Measurements from ENCODE around the gene FAM237B.
"Not testable (repeated sequence)": the region's sequence is repeated elsewhere in the genome, so short reads cannot be mapped to it uniquely, and the experiment has no call there.

Gene FAM237B

GRCh38 chr7:90320801-90321494 lies at the start of gene FAM237B:
FAM237B (minus strand) TSS chr7:90321304; CDS start chr7:90319748, 1,556 bp downstream.
- DNase-seq (ENCODE audit: low spot score) = no peak

- no peak for DNase-seq (ENCODE audit: low spot score)
Measured at GRCh38 chr7:90351987-90352386, 30.9 kb upstream of the FAM237B start.

DNA sequence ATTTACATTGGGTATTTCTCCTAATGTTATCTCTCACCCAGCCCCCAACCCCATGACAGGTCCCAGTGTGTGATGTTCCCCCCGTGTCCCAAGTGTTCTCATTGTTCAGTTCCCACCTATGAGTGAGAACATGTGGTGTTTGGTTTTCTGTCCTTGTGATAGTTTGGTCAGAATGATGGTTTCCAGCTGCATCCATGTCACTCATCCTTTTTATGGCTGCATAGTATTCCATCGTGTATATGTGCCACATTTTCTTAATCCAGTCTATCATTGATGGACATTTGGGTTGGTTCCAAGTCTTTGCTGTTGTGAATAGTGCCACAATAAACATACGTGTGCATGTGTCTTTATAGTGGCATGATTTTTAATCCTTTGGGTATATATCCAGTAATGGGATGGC lies 28.9 kb upstream of the FAM237B start:
- DNase-seq (ENCODE audit: low spot score) = not testable (repeated sequence)

- DNase-seq (ENCODE audit: low spot score) = no peak
Measured at GRCh38 chr7:90349305-90349704, 28.2 kb upstream of the FAM237B start.

DNA sequence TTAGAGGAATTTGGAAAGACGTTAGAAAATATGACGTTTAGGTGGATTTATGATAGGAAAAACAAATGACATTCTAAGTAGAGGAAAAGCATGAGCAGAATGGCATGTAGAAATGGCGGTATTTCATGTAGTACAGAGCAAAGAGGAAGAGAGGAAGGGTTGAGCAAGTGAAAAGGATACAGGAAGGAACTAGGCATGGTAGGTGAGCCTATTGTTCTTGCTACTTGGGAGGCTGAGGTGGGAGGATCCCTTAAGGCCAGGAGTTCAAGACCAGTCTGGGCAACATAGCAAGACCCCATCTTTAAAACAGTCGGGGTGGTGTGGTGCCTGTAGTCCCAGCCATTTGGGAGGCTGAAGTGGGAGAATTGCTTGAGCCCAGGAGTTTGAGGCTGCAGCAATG lies 26.7 kb upstream of the FAM237B start:
- no peak for DNase-seq (ENCODE audit: low spot score)

DNA sequence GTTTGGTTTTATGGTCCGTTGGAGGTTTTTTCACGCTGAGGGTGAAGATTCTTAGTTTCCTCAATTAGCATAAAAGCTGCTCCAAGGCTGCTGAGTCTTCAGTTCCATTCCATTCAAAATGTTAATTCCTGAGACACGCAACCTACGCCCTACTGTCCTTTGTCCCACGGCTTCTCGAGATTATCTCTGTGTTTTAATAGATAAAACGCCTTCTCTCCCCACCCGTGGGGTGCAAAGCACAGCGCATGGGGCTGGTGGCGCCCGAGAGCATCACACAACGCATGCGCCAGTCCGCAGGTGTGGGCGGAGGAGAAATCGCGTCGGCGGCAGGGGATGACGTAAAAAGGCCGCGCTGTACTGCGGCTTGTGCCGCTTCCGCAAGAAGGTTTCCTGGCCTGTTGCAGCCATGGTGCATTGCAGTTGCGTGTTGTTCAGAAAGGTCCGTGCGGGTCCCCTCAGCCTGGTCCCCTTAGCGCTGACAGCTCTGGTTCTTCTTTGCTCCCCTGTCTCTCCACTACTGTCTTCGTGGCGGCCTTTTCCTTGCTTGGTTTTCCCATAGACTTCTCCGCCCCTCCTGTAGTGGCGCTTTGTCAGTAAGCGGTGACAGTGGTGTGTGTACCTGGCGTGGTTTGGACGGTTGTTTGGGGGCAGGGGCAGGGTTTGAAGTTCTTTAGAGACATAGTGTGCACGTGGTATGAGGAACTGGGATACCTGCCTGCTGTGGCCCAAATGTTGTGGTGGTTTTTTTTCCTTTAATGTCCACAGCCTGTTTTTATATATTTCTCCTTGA lies 25.4 kb upstream of the FAM237B start, which contains the start of gene GTPBP10:
Gene GTPBP10, plus strand, starts transcription at position 381 of the 790 bp plus-strand sequence. Its CDS starts 26 bp downstream, at position 407.
- peak; percentile 94 for DNase-seq (ENCODE audit: low spot score)

- peak; percentile 26 for DNase-seq (ENCODE audit: low spot score)
Measured at GRCh38 chr7:90345595-90346335, 24.7 kb upstream of the FAM237B start.

GRCh38 chr7:90345016-90345415 lies 23.9 kb upstream of the FAM237B start:
- no peak for DNase-seq (ENCODE audit: low spot score)

DNA sequence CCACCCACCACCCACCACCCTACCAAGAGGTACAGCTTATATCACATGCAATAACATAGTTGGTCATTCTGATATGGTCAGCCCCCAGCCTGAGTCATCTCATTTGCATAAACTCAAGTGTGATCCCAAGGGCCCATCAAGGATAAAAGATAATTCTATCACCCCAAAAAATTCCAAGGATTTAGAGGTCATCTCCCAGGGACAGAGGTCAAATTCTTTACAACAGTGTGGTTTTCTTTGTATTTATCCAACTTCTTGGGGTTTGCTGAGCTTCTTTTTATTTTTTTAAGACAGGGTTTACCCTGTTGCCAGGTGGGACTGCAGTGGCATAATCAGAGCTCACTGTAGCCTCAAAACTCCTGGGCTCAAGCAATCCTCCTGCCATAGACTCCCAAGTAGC lies 16.0 kb upstream of the FAM237B start:
- no peak for DNase-seq (ENCODE audit: low spot score)

DNA sequence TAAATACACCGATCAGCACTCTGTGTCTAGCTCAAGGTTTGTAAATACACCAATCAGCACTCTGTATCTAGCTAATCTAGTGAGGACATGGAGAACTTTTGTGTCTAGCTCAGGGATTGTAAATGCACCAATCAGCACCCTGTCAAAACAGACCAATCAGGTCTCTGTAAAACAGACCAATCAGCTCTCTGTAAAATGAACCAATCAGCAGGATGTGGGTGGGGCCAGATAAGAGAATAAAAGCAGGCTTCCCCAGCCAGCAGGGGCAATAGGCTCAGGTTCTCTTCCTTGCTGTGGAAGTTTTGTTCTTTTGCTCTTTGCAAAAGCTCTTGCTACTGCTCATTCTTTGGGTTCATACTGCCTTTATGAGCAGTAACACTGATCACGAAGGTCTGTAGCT lies 13.8 kb upstream of the FAM237B start:
- DNase-seq (ENCODE audit: low spot score) = not testable (repeated sequence)

DNA sequence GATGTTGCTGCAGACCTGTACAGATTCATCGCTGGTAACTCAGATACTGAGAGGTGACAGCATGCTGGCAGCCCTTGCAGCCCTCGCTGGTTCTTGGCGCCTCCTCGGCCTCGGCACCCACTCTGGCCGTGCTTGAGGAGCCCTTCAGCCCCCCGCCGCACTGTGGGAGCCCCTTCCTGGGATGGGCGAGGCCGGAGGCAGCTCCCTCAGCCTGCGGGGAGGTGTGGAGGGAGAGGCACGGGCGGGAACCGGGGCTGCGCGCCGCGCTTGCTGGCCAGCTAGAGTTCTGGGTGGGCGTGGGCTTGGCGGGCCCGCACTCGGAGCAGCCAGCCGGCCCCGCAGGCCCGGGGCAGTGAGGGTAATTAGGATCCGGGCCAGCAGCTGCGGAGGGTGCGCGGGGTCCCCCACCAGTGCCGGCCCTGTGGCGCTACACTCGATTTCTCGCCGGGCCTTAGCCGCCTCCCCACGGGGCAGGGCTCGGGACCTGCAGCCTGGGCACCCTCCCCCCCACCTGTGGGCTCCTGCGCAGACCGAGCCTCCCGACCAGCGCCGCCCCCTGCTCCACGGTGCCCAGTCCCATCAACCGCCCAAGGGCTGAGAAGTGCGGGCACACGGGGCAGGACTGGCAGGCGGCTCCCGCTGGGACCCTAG lies 13.2 kb upstream of the FAM237B start:
- no peak for DNase-seq (ENCODE audit: low spot score)

DNA sequence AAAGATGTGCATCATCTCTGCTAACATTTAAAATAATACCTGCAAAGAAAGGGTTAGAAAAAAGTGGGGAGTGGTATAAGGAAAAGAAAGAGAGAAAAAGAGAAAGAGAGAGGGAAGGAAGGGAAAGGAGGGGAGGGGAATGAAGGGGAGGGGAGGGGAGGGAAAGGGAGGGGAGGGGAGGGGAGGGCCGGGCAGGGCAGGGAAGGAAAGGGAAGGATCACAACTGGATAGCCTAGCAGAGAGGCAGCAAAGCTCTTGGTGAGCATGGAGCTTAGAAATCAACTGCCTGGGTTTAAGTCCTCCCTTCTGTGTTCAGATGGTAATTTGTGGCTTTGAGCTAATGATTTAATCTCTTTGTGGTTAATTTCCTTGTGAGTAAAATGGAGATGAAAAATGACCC lies 5.4 kb upstream of the FAM237B start:
- DNase-seq (ENCODE audit: low spot score) = no peak

- DNase-seq (ENCODE audit: low spot score) = no peak
Measured at GRCh38 chr7:90322837-90323236, 1.7 kb upstream of the FAM237B start.

GRCh38 chr7:90320418-90320800 lies 695 bp downstream of the FAM237B start:
- no peak for DNase-seq (ENCODE audit: low spot score)

DNA sequence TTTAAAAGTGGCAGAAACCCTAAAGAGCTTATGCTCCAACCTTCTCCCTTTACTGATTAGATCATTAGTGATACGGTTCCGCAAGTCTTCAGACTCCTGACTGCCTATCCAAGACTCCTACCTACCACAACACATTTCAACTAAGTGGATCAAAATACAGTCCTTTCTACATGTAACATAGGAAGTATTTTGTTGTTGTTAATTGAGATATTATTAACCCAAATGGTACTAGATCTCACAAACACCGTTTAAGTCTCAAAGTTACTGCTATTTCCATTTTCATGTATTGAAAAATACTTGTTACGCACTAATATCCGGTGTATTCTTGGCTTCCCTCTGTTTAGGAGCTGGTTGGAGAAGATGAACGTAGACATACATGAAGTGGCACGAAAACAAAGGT lies 1.1 kb downstream of the FAM237B start:
- DNase-seq (ENCODE audit: low spot score) = no peak

DNA sequence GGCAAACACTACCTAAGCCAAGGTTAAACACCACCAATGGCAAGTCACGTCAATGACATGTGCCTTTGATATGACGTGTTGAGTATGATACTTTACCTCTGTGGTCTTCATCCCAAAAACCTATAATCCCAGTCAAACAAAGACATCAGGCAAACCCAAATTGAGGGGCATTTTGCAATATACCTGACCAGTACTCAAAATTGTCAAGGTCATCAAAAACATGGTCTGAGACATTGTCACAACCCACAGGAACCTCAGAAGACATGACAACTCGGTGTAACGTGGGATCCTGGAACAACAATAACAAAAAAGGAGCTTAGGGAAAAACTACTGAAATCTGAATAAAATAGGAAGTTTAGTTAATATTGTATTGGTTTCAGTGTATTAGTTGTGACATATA lies 7.2 kb downstream of the FAM237B start:
- no peak for DNase-seq (ENCODE audit: low spot score)

DNA sequence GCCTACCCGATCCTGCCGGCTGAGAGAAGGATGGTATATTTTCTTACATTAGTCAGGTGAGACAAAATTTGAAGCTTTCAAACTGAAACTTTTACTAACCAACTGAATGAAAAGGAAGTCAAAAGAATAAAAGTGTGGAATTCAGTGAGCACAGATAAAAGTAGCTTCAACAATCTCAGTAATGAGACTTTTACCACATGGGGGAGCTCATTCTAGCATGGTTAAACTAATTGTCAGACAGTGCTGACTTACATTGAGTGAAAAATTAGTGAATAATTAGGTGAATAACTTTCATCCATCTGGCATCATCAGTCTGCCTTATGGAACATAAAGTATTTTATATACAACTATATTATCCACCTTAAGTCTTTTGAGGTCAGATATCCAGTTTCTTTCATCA lies 8.4 kb downstream of the FAM237B start:
- peak; percentile 3 for DNase-seq (ENCODE audit: low spot score)

DNA sequence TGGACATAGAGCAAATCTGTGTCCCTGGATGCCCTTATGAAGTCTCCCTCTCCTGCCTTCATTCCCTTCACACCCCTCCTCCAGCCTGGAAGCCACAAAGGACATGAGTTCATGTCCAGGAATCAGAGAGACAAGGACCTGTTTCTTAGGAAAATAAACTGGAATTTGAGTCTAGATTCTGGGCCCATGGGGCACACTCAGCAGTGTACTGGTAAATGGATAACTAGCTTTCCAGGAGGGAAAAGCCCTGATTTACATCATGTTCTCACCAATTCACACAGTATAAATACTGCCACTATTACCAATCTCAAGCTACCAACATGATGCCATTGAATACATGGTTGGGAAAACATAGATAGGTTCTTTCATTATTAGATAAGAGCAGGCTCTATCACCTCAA lies 9.9 kb downstream of the FAM237B start:
- no peak for DNase-seq (ENCODE audit: low spot score)

DNA sequence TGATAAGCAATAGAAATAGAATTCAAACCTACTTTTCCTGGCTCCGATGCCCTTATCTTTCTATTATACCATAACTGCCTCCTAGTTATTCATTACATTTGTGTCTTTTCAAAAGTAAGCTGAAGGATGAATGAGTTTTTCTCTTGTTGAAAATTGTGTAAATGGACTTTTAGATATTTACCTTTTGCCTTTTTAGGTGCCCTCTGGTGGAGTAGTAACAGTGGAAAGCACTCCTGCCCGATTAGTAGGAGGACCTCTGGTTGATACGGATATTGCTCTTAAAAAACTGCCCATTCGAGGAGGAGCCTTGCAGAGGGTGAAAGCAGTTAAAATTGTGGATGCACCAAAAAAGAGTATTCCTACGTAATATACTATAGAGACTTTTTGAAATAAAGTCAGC lies 11.2 kb downstream of the FAM237B start:
- DNase-seq (ENCODE audit: low spot score) = no peak

- no peak for DNase-seq (ENCODE audit: low spot score)
Measured at GRCh38 chr7:90303241-90303640, 17.9 kb downstream of the FAM237B start.

GRCh38 chr7:90298145-90299038 lies 22.7 kb downstream of the FAM237B start:
- DNase-seq (ENCODE audit: low spot score) = peak; percentile 31

Data from globus pallidus (tissue), 1 donor.